GM21786 (cell line): ENCODE results near the gene DUSP22.
A peak's percentile ranks its signal among the peaks of the same experiment; 100 is the strongest.
"Not testable (repeated sequence)": the region's sequence is repeated elsewhere in the genome, so short reads cannot be mapped to it uniquely, and the experiment has no call there.

Experiments used
- ATAC-seq: cut with Tn5 transposase; IDR thresholded peaks from one replicate; pipeline ENCODE4 v1.9.1; 2021; ENCODE audit not compliant: unreplicated experiment

The DUSP22 gene

DNA sequence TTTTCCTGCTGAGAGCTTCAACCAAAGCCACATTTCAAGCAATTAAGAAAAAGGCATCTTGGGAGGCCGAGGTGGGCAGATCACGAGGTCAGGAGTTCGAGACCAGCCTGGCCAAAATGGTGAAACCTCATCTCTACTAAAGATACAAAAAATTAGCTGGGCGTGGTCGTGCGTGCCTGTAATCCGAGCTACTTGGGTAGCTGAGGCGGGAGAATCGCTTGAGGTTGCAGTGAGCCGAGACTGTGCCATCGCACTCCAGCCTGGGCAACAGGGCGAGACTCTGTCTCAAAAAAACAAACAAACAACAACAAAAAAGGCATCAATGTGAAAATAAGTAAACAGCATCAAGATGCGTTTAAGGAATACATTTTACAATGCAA lies 85.3 kb downstream of the DUSP22 start:
- ATAC-seq = not testable (repeated sequence)

DNA sequence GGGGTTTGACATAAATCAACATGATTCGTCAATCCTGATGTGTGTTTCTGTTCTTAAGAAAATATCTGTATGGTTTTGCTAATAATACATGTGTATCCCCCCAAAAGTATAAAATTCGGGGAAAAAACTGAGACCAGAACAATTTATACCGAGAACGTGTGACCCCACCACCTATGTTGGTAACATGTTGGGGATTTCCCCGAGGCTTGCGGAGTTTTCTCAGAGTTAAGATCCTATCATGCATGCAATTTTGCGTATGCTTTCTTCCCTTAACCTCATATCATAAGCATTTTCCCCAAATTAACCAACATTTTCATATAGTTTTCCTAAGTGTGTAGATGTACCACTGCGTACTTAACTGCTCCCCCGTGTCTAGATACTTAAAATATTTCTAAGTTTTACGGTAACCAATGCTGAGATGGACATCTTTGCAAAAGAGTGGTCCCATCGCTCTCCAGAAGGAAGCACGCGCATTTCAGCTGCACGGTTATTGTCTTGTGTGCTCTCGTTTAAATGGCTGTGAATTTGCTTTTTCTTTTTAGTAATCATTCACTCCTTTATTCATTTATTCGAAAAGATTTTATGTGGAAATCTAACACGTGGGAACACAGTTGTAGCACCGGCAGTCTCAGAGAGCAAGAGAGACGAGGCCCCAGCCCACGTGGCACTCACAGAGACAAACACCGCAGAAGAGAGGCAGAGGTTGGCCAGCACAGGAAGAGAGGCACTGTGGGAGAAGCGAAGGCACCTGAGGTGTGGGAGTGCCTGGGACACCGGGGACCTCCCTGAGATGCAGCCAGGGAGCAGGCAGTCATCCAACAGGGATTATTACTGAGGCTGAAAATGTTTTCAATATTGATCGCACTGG lies 86.0 kb downstream of the DUSP22 start:
- ATAC-seq = no peak

DNA sequence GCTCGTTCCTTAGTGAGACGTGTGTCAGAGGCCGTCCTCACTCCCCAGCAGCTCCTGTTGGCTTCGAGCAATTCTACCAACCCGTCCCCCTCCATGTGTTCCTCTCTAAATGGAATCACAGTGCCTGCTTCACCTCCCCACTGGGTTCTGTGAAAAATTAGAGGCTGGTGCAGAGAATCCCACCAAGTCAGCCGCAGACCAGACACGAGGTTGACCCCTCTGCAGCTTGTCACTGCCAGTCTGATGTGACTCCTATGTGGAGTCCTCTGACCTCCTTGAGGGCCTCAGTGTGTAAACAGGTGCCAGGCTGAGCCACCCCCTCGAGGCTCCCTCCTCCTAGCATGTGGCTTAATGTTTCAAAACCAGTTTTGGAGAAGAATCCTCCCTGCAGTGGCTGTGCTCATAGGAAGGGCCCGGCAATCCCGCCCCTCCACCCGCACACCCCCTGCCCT lies 86.7 kb downstream of the DUSP22 start:
- no peak for ATAC-seq

DNA sequence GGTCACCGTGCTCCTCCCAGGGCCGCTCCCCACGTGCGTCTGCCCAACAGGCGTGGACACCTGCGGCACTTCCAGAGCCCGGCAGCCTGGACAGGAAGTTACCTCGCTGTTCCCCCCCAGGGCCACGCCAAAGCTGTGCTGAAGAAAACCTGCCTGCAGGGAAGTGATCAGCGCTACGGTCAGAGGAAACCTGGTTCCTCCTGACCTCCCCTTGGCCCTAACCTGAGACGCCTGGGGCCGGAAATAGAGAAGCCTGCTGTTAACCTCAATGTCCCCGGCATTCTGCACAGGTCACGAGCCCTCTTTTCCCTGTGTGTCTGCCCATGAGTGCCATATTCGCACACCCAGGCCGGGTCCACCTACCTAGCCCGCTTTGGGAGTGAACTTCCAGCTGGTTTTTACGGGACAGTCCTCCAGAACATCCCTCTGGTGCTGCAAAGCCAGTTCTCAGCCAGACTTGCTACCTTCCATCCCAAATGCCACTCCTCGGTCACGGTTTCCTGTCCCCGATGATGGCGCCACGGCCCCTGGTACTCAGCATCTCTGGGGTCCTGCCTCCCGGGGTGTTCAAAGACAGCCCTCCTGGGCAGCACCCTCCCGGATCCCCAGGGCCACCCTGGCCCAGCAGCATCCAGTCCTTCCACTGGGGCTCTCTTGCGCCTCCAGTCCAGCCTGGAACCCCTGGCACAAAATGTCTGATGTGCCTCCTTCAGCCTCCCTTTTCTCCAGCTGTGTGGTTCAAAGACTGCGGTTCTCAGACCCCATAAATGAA lies 87.3 kb downstream of the DUSP22 start:
- peak; percentile 39 for ATAC-seq

DNA sequence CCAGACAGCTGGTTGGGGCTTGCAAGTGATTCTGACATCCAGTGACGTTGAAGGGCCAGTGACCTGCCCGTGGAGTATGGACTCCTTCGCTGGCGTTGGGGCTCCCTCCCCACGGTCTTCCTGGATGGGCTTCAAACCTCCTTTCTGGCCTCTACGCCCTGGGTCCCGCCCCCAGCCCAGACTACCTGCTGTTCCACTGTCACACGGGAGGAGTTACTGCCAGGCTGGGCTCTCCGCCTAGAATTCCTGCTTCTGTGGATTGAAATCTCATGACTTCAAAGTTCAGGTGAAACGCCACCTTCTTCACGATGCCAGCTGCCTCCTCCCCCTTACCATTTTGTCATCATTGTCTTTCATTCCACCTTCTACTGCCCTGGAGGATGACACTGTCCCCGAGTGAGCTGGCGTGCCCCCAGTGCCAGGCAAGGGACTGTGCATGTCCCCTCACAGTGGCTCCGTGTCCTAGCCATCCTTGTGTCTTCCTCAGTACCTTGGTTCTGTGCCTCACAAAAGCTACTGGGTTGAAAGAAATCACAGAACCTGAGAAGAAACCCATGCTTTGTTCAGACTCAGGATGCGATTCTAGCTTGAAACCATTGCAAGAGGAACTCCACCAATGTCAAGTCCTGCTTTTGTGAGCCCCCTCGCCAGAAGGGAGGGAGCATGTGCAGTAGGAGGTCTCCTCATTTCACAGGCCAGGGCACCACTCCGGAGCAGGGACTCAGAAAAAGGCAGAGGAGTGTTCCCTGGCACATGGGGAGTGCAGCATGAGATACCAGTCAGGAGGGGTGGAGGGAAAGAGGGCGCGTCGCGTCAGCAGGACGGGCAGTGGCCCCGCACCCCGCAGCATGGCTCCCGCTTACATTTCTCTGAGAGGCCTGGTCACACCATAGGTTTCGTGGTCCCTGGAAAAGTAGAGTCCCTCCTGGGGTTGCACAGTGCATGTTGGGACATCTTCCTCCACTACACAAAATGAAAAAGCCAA lies 88.2 kb downstream of the DUSP22 start:
- ATAC-seq = no peak

DNA sequence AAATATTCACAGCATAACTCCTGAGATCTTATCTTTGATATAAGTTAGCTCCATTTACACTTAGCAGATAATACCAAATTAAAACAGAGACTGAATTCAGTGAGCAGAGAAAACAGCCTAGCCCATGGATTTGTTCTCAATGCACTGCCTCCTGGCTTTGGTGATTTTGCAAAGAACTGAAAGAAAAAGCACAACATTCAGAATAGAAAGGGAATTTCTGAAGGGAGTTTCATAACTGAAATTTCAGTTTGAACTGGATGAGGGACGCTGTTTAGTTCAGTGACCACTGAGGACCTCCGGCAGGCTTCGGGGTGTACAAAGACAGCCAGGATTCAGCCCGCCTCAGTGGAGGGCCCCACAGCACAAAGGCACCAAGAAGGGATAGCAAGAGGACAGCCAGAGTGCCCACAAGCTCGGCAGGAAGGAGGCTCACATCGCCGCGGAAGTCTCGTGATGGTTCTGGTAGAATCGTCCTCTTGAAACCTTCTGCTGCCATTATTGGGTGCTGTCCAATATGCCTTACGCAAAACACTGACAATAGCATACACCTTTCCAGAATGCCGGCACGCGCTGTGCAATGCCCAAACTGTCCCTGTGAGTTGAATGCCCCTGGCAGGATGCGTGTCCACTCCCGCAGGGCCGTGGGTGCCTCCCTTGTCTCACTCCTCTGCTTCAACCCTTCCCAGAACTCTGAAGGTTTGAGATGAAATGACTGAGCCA lies 89.6 kb downstream of the DUSP22 start:
- no peak for ATAC-seq

DNA sequence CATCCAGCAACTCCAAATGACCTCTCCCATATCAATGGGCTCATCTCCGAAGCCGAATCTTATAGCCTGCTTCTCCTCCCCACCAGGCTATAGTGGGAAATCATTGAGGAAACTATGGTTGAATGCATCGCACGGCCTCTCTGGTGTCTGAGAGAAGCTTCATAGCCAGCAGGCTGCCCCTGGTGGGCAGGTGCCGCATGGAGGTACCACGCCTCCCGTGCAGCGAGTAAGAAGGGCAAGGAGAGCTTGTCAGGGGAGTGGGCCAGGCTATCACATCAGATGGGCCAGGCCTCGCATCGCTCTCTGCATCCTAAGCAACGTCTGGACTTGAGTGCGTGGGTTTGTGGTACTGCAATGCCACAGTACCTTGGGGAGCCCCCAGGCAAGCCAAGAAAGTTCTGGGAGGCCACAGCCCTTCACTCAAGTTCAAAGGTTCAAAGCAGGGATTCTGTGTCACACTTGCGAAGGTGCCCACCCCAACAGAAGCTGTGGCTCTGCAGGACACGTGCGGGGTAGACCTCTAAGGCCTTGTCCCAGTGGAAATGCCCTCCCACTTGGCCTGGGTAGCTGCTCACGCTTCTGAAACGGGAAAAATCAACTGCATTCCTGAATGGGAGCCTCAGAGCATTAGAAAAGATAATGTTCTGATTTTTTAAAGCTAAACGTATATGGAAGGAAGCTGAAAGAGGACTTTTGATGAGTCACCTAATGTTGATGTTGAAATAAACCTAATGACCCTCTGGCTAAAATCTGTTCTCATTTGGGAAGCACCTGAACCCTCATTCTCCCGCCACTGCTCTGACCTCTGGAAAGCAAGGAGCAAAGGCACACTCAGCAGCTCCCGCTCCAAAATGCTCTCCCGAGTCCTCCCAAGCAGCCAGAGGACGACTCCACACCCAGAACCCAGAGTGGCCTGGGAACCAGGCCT lies 90.9 kb downstream of the DUSP22 start:
- ATAC-seq = no peak

DNA sequence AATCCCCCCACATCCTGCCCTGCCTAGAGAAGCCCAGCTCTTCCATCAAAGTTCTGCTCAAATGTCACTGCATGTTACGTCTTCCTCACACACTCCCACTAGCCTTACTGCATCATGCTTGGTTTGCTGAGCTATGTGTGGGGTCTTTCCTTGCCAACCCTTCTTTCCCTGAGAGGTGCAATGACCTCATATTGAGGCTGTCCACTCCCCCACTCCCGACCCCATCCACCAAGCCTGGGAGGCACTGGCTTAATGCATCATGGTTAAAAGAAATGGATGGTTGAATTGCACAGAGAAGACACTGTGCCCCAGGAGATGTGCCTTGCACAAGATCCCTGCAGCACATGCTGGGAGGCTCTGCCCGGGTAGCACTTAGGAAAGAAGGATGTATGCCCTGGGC lies 91.6 kb downstream of the DUSP22 start:
- no peak for ATAC-seq

DNA sequence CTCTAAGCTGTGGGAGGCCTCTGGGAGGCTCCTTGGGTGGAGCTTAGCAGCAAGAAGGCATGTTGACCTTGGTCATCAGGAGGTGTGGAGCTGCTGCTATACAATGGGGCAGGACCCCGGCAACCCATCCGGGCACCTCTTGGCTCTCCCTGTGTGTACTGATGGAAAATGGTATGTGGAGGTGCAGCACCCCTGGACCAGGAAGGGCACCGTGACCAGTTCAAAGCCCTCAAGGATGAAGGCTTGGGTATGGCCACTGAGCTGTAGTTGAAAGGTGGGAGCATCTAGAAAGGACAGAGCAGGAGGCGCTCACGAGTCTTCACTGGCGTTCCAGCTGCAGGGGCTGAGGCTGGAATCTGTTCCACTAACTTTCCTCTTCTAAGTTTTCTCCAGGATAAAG lies 92.6 kb downstream of the DUSP22 start:
- ATAC-seq = no peak

DNA sequence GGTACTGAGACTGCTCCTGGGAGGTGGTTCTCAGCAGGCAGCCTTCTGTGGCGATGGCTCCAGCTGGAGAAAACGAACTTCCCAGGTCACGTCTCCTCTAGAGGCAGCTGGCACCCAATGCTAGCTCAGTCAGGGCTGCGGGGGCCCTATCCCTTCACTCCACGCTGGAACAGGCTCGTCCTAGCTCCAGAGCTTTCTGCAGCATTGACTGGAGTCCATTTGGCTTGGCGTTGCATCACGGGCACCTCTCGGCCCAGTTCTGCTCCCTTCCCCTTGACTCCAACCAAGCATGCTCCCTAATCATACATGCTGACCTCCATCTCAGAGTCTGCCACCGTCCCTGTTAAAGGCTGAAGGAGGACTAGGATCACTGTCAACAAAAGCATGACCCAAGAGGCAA lies 93.3 kb downstream of the DUSP22 start:
- no peak for ATAC-seq

DNA sequence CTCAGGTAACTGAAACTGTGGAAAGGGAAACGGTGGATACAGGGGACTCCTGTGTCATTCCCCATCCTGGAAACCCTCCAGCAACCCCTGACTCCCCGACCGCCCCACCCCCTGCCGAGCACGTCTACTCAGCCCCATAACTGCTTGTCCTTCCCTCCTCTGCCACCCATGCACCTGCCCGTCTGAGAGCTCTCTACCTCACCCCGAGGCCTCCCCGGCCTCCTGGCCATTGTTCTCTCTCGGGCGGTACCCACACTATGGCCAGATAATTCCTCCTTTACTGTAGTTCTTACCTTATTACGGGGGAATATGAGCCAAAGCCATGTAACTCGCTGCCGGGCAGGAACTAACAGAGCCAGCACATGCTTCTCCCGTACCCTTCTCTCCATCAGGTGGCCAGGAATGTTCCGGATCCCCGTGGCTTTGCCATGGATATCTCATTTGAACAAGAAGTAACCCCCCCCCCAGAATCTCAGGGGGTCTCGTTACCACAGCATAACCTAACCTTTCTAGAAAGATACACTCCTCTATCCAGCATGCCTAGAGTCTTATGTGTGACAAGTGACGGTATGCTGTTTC lies 94.5 kb downstream of the DUSP22 start:
- ATAC-seq = no peak

DNA sequence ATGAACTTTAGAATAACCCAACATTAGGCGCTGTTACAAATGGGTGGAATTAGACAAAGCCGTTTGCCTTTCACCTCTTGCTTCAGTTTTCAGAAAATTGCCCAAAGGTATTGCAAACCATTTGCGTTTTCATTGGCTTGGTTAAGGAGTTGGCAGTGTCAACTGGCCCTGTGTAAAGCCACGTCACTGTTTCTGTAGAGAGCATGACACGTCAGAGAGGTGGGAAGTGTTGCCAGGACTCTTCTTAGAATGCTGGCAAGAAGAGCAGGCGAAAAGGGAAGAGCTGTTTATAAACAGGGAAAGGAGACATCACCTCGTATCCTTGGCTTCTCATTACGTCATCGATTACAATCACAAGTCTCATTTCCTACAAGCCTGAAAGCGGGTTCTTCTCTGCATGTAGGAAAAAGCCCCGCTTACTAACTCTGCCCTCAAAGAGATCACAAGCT lies 95.0 kb downstream of the DUSP22 start:
- ATAC-seq = no peak

DNA sequence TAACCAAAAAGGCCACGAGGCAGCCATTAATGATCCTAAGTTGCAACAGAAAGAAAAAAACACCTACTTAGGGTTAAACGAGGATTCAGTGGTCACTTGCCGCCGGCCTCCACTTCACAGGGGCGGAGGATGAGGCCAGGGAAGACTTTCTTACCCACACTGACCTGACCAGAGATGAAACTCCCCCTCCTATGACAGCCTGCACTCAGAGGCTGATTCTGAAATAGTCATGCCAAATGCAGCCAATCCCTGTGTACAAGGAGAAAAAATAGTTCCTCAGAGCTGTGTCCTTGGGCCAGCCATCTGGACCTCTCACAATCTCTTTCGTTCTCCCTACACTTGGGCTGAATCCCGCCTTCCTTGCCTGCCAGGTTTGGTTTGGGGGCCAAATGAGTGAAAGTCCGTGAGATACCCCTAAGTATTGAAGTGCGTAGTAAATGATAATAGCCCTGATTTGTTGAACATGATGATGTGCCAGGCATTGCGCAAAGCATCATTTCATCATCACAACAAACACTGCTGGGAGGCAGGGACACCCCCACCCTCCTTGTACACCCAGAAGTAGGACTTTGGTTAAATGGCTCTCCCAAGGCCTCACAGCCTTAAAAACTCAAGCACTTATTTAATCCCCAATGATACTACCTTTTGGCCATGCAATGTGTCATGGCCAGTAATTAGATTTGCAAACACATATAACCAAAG lies 96.1 kb downstream of the DUSP22 start:
- ATAC-seq = no peak

DNA sequence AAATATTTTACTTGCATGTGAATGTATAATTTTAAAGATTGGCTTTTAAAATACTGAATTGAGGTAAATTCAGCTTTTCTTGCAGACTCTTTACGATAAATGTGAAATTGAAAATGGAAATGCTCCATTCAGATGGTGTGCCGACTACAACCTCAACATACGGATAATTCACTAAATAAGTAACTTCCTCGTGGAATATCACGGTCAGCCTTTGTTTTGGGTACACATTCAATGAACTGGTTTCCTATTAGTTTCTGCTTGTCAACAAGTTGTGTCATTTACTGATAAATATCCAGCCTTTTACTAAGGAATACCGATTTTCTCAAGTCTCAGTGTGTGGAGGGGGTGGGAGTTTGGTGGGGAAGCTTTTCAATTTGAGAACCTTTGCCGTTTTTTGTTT lies 96.9 kb downstream of the DUSP22 start:
- ATAC-seq = no peak

DNA sequence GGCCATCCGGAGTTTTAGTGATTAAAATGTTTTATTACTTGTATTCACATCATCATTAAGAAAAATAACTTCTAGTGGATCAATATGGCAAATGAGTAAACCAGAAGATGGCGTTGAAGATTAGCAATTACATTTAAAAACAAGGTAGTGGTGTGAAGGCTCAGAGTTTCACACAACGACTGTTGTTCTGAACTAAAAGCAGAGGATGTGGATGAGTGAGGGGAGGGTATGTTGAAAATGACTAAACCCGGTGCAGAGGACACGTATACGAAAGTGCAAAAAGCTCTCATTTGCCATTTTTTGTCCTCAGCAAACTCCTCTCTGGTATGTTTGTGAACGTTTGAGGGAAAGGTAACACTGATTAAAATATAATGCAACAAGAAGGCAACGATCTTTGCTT lies 97.3 kb downstream of the DUSP22 start:
- ATAC-seq = peak; percentile 43

DNA sequence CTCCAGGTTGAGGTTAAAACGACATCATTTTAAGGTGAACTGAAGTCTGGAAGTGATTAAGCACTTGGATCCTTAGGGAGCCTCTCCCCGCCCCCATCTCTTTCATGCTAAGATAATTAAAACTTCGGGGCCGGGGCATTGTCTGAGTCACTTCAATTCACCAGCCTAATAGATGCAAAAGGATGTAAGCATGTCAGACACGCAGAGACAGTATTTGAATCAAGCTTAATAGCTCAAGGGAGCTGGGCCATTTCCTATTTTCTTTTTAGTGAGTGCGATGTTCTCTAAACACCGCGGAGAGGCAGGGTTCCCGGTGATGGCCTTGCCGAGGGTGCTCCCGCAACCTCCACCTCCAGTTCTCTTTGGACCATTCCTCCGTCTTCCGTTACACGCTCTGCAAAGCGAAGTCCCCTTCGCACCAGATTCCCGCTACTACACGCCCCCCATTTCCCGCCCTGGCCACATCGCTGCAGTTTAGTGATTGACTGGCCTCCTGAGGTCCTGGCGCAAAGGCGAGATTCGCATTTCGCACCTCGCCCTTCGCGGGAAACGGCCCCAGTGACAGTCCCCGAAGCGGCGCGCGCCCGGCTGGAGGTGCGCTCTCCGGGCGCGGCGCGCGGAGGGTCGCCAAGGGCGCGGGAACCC lies 98.7 kb downstream of the DUSP22 start:
- ATAC-seq = peak; percentile 21

DNA sequence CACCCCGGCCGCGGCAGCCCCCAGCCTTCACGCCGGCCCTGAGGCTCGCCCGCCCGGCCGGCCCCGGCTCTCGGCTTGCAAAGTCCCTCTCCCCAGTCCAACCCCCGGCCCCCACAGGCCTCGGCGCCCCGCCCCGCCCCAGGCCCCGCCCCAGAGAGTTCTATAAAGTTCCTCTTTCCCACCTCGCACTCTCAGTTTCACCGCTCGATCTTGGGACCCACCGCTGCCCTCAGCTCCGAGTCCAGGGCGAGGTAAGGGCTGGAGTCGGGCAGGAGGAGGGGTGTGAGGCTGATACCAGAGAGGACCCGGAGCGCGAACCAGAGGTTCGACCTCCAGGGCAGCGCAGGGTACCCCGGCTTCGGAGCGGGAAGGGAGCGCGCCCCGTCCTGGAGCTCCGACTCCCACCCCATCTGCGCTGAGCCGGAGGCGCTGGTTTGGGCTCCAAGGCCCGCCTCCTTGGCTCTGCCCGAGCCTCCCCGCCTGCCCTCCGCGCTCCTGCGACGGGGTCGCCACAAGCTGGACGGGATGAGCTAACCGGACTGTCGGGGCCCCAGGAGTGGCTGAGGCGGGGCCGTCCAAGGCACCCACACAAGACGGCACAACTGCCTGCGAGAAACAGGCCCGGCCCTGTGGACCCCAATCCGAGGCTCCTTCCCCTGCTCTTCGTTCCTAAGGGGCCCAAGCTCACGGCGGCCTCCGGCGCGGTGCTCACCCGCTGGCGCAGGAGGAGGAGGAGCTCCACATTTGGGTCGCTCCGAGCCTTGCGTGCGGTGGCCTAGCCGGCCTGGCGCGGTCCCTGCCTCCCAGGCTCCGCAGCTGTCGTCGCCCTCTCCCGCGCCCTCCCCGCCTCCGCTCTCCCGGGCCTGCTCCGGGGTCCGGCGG lies 99.5 kb downstream of the DUSP22 start, which contains the start of gene IRF4:
Gene IRF4 (plus strand): TSS at position 194 of the 882 bp plus-strand sequence. CDS start 1,401 bp downstream, outside the sequence.
- peak; percentile 36 for ATAC-seq
